ENCODE data around the gene EPAS1. TPM values are rescaled to one million over a fixed set of nuclear protein-coding genes. Genes with fewer than 3 reads are reported as not detected.

The EPAS1 gene
- total RNA-seq, 1 donor from 2014 or later = 99.8 TPM

DNA sequence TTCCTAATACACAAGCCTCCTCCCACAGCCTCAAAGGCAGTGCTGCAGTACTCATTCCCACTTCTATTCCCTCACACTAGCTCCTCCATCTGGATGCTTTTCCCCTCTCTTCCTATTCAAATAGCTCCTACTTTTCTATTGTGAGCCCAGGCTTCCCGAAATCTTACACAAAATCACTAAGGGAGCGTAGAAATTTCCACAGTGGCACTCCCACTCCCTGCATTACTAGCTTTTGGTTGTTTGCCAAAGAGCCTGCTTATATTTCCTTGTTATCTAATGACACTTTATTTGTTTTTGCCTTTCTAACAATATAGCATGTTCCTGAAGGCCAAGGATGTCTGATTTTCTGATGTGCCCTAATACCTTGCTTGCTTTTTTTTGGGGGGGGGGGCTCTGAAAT is 10.9 kb downstream of the EPAS1 start:
- FAIRE-seq (no peak), DNase-seq (ENCODE audit: low read depth) (no peak)
- Histone ChIP-seq H3K36me3 (ENCODE audit: control insufficient read depth, insufficient read depth, low read length) (no peaks in the 10 kb centered on the region), H3K27me3 (ENCODE audit: control insufficient read depth, insufficient read depth, low read length) (no peaks in the 10 kb centered on the region), H3K4me3 (ENCODE audit: low read depth, low read length) (no peak overlapping the region)
- TF ChIP-seq, protein P1, sequence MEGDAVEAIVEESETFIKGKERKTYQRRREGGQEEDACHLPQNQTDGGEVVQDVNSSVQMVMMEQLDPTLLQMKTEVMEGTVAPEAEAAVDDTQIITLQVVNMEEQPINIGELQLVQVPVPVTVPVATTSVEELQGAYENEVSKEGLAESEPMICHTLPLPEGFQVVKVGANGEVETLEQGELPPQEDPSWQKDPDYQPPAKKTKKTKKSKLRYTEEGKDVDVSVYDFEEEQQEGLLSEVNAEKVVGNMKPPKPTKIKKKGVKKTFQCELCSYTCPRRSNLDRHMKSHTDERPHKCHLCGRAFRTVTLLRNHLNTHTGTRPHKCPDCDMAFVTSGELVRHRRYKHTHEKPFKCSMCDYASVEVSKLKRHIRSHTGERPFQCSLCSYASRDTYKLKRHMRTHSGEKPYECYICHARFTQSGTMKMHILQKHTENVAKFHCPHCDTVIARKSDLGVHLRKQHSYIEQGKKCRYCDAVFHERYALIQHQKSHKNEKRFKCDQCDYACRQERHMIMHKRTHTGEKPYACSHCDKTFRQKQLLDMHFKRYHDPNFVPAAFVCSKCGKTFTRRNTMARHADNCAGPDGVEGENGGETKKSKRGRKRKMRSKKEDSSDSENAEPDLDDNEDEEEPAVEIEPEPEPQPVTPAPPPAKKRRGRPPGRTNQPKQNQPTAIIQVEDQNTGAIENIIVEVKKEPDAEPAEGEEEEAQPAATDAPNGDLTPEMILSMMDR (IDR thresholded peaks at IDR 0.05; ENCODE audit: insufficient read depth, low read length, severe bottlenecking) = no peak

DNA sequence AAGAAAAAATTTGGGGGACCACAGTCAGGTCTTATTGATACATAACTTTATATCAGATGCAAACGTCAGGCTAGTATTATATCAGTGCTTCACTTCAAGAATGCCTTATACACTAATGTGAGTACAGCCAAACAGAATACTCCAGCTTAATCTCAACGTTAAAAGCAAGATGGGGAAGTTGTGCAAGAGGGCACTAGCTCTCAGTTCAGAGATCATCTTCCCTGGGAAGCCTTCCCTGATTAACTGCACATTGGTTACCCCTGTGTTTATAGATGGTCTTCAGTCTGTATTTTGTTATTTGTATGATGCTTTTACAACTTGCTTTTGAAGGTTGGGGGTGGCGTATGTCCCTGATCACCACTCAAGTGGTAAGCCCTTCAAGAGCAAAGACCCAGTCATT is 11.4 kb downstream of the EPAS1 start:
- TF ChIP-seq, protein P1 (IDR thresholded peaks at IDR 0.05; ENCODE audit: insufficient read depth, low read length, severe bottlenecking) = no peak
- Histone ChIP-seq H3K36me3 (ENCODE audit: control insufficient read depth, insufficient read depth, low read length) (no peaks in the 10 kb centered on the region), H3K4me3 (ENCODE audit: low read depth, low read length) (no peak overlapping the region), H3K27me3 (ENCODE audit: control insufficient read depth, insufficient read depth, low read length) (no peaks in the 10 kb centered on the region)
- DNase-seq (ENCODE audit: low read depth) (no peak), FAIRE-seq (no peak)

DNA sequence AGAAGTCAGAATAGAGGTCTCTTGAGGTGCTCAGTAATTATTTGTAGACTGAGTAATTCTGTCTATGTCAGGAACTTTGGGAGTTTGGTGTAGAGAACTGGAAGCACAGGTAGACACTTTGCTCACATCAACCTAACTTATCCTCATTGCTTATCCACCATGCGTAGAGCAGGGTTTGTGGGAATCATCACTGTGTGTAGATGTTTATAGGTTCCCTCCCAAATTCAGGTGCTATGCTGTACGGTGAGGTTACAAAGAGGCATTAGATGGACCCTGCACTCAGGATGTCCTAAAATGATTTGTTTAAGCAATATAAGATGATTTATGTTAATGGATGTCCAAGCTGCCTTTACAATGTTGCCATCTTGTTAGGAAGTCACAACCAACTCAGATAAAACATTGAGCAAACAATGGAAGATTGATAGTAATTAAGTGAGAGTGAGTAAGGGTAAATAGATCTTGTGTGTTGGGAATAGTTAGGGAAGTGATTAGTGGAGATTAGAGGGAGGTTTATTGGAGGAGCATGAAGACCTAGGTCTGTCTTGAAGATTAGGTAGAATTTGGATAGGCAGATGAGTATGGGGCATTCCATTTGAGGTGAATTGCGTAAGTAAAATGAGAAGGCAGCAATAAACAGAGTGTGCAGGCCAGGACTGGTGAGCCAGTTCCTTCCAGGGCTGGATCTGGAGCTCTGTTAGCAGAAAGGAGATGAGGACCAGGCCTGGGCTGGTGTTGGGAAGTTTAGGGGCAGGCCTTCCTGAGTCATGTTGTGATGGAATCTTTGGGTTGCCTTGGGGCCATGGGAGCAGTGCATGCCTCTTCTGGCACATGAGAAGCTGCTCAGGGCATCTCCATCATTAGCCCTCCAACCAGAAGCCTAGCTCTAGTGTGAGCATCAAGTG is 12.1 kb downstream of the EPAS1 start:
- no peak for FAIRE-seq

DNA sequence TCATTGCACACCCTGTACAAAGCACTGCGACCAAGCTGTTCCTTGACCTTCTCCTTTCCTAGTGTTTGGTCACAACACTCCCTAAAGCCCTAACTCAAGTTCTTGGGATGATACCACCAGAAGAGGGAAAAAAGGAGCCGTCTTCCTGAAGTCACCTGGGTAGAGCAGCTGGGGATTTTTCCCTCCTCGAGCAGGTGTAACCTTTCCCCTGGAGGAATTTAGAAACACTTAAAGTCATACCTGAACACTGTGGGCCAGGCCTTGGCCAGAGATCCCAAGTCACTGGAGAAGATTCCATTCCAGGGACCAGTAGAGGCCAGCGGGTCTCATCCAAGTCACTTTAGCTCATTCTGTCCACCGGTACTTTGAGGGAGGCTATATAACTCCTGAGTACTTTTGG is 13.2 kb downstream of the EPAS1 start:
- Histone ChIP-seq H3K27me3 (ENCODE audit: control insufficient read depth, insufficient read depth, low read length) (no peaks in the 10 kb centered on the region), H3K36me3 (ENCODE audit: control insufficient read depth, insufficient read depth, low read length) (no peaks in the 10 kb centered on the region), H3K4me3 (ENCODE audit: low read depth, low read length) (no peak overlapping the region)
- FAIRE-seq (no peak), DNase-seq (ENCODE audit: low read depth) (no peak)
- TF ChIP-seq, protein P1 (IDR thresholded peaks at IDR 0.05; ENCODE audit: insufficient read depth, low read length, severe bottlenecking) = no peak

More for the DNA sequence above, 12.1 kb downstream of the EPAS1 start:
- DNase-seq (ENCODE audit: low read depth) = peak; percentile 98
- H3K4me3 ChIP-seq (ENCODE audit: low read depth, low read length) = no peak overlapping the region
- H3K36me3 ChIP-seq (ENCODE audit: control insufficient read depth, insufficient read depth, low read length) = no peaks in the 10 kb centered on the region
- TF ChIP-seq, protein P1 (IDR thresholded peaks at IDR 0.05; ENCODE audit: insufficient read depth, low read length, severe bottlenecking) = no peak
- H3K27me3 ChIP-seq (ENCODE audit: control insufficient read depth, insufficient read depth, low read length) = no peaks in the 10 kb centered on the region

DNA sequence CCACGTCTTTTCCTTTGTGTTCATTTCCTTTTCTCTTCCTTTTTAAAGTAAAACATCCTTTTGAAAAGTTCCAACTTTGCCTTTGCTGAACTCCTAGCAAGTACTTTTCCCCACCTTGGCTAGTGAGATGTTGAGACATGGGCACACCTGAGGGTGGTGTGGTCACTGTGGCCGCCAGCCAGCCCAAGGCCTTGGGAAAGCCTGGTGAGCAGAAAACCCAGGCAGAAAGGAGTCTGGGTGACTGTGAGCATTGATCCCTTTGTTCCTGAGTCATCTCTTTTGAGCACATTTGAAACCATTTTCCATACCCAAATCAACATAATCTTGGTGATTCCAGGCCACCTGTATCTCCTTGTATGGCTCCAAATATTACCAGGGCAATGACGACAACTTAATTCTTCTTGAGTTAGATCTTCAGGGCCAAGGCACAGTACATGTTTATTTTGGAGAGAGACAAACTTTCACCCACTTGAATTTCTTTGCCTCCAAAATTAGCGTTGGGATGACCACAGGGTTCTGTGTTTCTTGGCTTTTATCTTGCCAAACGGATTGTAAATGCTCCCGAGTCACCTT is 14.5 kb downstream of the EPAS1 start:
- Histone ChIP-seq H3K36me3 (ENCODE audit: control insufficient read depth, insufficient read depth, low read length) (no peaks in the 10 kb centered on the region), H3K4me3 (ENCODE audit: low read depth, low read length) (no peak overlapping the region), H3K27me3 (ENCODE audit: control insufficient read depth, insufficient read depth, low read length) (no peaks in the 10 kb centered on the region)
- DNase-seq (ENCODE audit: low read depth) (no peak), FAIRE-seq (no peak)
- TF ChIP-seq, protein P1 (IDR thresholded peaks at IDR 0.05; ENCODE audit: insufficient read depth, low read length, severe bottlenecking) = no peak

All from bronchial epithelial cell (primary cell).